OCI-LY1 (cell line): Measurements from ENCODE around the gene SERP2.

Source experiments
- CTCF ChIP-seq: fragments of 200-600 bp; sonication (generic), shearing (Covaris generic); IDR thresholded peaks from 2 replicates; pipeline ENCODE4 v1.5.1; 2017; ENCODE audit warnings: mild to moderate bottlenecking, antibody characterized with exemption, low read length, moderate library complexity, mixed read lengths
- EZH2 ChIP-seq: fragments of 200-600 bp; sonication (generic), shearing (Covaris generic); IDR thresholded peaks from 2 replicates; pipeline ENCODE4 v1.8.0; 2017; ENCODE audit warnings: borderline replicate concordance, mixed run types, mild to moderate bottlenecking, antibody characterized with exemption, low read length, moderate library complexity, mixed read lengths

- TF ChIP-seq CTCF (no peak), EZH2 (no peak)
Measured at GRCh38 chr13:44368599-44369368, 4.8 kb upstream of the SERP2 start.
